Neural cell (in vitro differentiated cells): ENCODE data around the gene NUDT10. TPM values are rescaled to one million over a fixed set of nuclear protein-coding genes. Genes with fewer than 3 reads are reported as not detected.

ENCODE experiments used
- H2AFZ ChIP-seq: fragments of 200-600, 300-800 bp; sonication (generic), shearing (Covaris generic); 2 replicates; pipeline ENCODE4 v1.6.0; 2014; ENCODE audit warnings: low read depth, mild to moderate bottlenecking, antibody characterized with exemption, low read length, moderate library complexity
- H3F3A ChIP-seq: fragments of 200-600 bp; shearing (Covaris generic); 2 replicates; pipeline ENCODE4 v1.6.1; 2016; ENCODE audit warnings: mild to moderate bottlenecking, moderate library complexity, mixed read lengths, antibody characterized with exemption, low read length; ENCODE audit not compliant: insufficient read depth, poor library complexity, severe bottlenecking
- H3K27ac ChIP-seq: fragments of 200-600, 300-800 bp; sonication (generic), shearing (Covaris generic); 2 replicates; pipeline ENCODE4 v1.5.1; 2014; ENCODE audit warnings: mild to moderate bottlenecking, low read length, moderate library complexity
- H3K27me3 ChIP-seq: fragments of 300-800, 200-600 bp; sonication (generic), shearing (Covaris generic); 2 replicates; pipeline ENCODE4 v1.6.0; 2014; ENCODE audit warnings: mild to moderate bottlenecking, low read depth, low read length, moderate library complexity; ENCODE audit not compliant: insufficient read depth
- H3K36me3 ChIP-seq: fragments of 300-800, 200-600 bp; sonication (generic), shearing (Covaris generic); 2 replicates; pipeline ENCODE4 v1.5.1; 2014; ENCODE audit warnings: mild to moderate bottlenecking, antibody characterized with exemption, low read length, moderate library complexity; ENCODE audit not compliant: insufficient read depth
- H3K4me2 ChIP-seq: fragments of 300-800, 200-600 bp; sonication (generic), shearing (Covaris generic); 2 replicates; pipeline ENCODE4 v1.6.0; 2014; ENCODE audit warnings: mild to moderate bottlenecking, low read length
- H3K4me3 ChIP-seq: fragments of 300-800, 200-600 bp; sonication (generic), shearing (Covaris generic); 2 replicates; pipeline ENCODE4 v1.5.1; 2014; ENCODE audit warnings: mild to moderate bottlenecking, low read length, moderate library complexity
- H3K79me2 ChIP-seq: fragments of 200-600 bp; shearing (Covaris generic); replicated peaks from 2 replicates; pipeline ENCODE4 v1.6.0; 2014; ENCODE audit warnings: mild to moderate bottlenecking, low read length, moderate library complexity; ENCODE audit not compliant: insufficient read depth
- H3K9ac ChIP-seq: fragments of 300-800, 200-600 bp; sonication (generic), shearing (Covaris generic); 2 replicates; pipeline ENCODE4 v1.6.1; 2016; ENCODE audit warnings: mild to moderate bottlenecking, low read length, mixed read lengths
- H3K9me2 ChIP-seq: fragments of 200-600 bp; shearing (Covaris generic); 2 replicates; pipeline ENCODE4 v1.6.1; 2016; ENCODE audit warnings: mild to moderate bottlenecking, low read length, mixed read lengths; ENCODE audit not compliant: insufficient read depth
- H3K9me3 ChIP-seq: fragments of 200-600, 300-800 bp; sonication (generic), shearing (Covaris generic); 2 replicates; pipeline ENCODE4 v1.6.1; 2016; ENCODE audit warnings: mild to moderate bottlenecking, mixed run types, low read length, moderate library complexity, mixed read lengths
- H4K20me1 ChIP-seq: fragments of 200-600 bp; shearing (Covaris generic); 2 replicates; pipeline ENCODE4 v1.6.1; 2016; ENCODE audit warnings: mild to moderate bottlenecking, mixed run types; ENCODE audit not compliant: insufficient read depth
- EP300 ChIP-seq: fragments of 450-650 bp; conservative IDR thresholded peaks from 2 replicates; pipeline ENCODE4 v1.6.1; 2014; ENCODE audit warnings: antibody characterized with exemption, mild to moderate bottlenecking, moderate library complexity; ENCODE audit not compliant: poor library complexity, severe bottlenecking
- EZH2 ChIP-seq: fragments of 200-600, 300-800 bp; shearing (Covaris generic), sonication (generic); IDR thresholded peaks from 2 replicates; pipeline ENCODE4 v1.6.1; 2014; ENCODE audit warnings: antibody characterized with exemption, low read length, borderline replicate concordance, mild to moderate bottlenecking; ENCODE audit not compliant: insufficient read depth, poor library complexity, severe bottlenecking
- MXI1 ChIP-seq: fragments of 450-650 bp; conservative IDR thresholded peaks from 2 replicates; pipeline ENCODE4 v1.6.1; 2014; ENCODE audit warnings: antibody characterized with exemption, mild to moderate bottlenecking; ENCODE audit not compliant: poor library complexity, severe bottlenecking
- POLR2AphosphoS5 ChIP-seq: IDR thresholded peaks from 2 replicates; pipeline ENCODE4 v1.6.1; 2012
- RAD21 ChIP-seq: fragments of 450-650 bp; conservative IDR thresholded peaks from 2 replicates; pipeline ENCODE4 v1.6.1; 2014; ENCODE audit warnings: antibody characterized with exemption, mild to moderate bottlenecking, moderate library complexity
- SMC3 ChIP-seq: fragments of 450-650 bp; conservative IDR thresholded peaks from 2 replicates; pipeline ENCODE4 v1.6.1; 2014; ENCODE audit warnings: antibody characterized with exemption, mild to moderate bottlenecking, moderate library complexity; ENCODE audit not compliant: poor library complexity
- TAF1 ChIP-seq: IDR thresholded peaks from 2 replicates; pipeline ENCODE4 v1.6.1; 2012; ENCODE audit warnings: low read depth
- polyA plus RNA-seq: library from polyadenylated mRNA; depleted of rRNA; stranded (reverse); fragments of >200 nt; gene quantifications from 2 replicates; pipeline ENCODE4 v1.2.3, GENCODE V29; 2014
- TF ChIP-seq, protein P1 (sequence below): IDR thresholded peaks from 2 replicates; pipeline ENCODE4 v1.6.1; 2012; ENCODE audit warnings: borderline replicate concordance
- TF ChIP-seq, protein P2 (sequence below): fragments of 450-650 bp; IDR thresholded peaks from 2 replicates; pipeline ENCODE4 v1.5.1; 2014; ENCODE audit warnings: antibody characterized with exemption, mild to moderate bottlenecking, moderate library complexity; ENCODE audit not compliant: poor library complexity, severe bottlenecking

Gene NUDT10
- polyA plus RNA-seq, 1 donor from 2014 or later = 74.8 TPM

DNA sequence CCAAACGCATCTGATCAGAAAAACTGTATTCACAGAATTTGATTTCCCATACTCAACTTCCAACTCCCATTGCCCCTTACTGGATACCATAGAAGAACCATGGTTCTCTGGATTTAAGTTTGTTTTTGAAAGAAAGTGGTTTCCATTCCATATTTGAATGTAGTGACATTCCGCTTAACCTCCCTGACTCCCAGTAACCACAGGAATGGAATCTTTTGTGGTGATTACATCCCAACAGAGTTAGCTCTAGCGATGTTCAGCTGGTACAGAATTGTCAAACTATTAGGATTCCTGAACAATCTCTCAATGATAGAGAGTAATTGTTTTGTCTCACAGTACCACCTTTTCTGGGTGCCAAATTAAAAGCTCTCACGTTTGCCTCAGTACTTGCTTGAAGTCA lies 1.7 kb downstream of the NUDT10 start:
- TF ChIP-seq SMC3 (no peak), EZH2 (no peak), POLR2AphosphoS5 (no peak)
- Histone ChIP-seq H3F3A (no peaks in the 10 kb centered on the region), H3K9me3 (no peaks in the 10 kb centered on the region), H3K27ac (no peak overlapping the region), H3K27me3 (no peaks in the 10 kb centered on the region), H2AFZ (no peak overlapping the region), H3K79me2 (peaks cover 20% of the 10 kb centered on the region), H3K36me3 (no peaks in the 10 kb centered on the region), H3K4me2 (peak overlapping the region; percentile 68), H3K4me3 (peak overlapping the region; percentile 68), H3K9ac (peak overlapping the region; percentile 20), H3K9me2 (no peaks in the 10 kb centered on the region), H4K20me1 (no peaks in the 10 kb centered on the region)

DNA sequence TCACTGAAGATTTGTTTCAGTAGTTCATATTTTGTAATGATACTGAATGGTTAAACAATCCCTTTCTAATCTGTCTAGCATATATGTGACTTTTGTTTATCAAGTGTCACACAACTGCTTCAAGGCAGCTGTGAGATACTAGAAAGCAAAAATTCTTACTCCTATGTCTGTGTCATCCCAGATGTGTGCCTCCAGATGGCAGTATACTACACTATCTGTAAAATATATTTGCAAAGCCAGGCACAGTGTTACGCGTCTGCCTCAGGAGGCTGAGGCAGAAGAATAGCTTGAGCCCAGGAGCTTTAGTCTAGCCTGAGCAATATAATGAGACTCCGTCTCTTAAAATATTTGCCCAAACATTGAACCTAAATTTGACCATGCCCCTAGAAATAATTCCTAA lies 4.0 kb downstream of the NUDT10 start:
- Histone ChIP-seq H2AFZ (no peak overlapping the region), H3K27me3 (no peaks in the 10 kb centered on the region), H3K9me2 (no peaks in the 10 kb centered on the region), H4K20me1 (no peaks in the 10 kb centered on the region), H3K4me2 (peak overlapping the region; percentile 39), H3K79me2 (peaks cover 20% of the 10 kb centered on the region), H3K27ac (no peak overlapping the region), H3K36me3 (no peaks in the 10 kb centered on the region), H3K9me3 (no peaks in the 10 kb centered on the region), H3K9ac (no peak overlapping the region), H3F3A (no peaks in the 10 kb centered on the region), H3K4me3 (peak overlapping the region; percentile 68)
- TF ChIP-seq POLR2AphosphoS5 (no peak), EP300 (no peak), MXI1 (no peak), TAF1 (no peak), SMC3 (peak; percentile 66), RAD21 (peak; percentile 68), EZH2 (no peak)
- TF ChIP-seq, protein P1, sequence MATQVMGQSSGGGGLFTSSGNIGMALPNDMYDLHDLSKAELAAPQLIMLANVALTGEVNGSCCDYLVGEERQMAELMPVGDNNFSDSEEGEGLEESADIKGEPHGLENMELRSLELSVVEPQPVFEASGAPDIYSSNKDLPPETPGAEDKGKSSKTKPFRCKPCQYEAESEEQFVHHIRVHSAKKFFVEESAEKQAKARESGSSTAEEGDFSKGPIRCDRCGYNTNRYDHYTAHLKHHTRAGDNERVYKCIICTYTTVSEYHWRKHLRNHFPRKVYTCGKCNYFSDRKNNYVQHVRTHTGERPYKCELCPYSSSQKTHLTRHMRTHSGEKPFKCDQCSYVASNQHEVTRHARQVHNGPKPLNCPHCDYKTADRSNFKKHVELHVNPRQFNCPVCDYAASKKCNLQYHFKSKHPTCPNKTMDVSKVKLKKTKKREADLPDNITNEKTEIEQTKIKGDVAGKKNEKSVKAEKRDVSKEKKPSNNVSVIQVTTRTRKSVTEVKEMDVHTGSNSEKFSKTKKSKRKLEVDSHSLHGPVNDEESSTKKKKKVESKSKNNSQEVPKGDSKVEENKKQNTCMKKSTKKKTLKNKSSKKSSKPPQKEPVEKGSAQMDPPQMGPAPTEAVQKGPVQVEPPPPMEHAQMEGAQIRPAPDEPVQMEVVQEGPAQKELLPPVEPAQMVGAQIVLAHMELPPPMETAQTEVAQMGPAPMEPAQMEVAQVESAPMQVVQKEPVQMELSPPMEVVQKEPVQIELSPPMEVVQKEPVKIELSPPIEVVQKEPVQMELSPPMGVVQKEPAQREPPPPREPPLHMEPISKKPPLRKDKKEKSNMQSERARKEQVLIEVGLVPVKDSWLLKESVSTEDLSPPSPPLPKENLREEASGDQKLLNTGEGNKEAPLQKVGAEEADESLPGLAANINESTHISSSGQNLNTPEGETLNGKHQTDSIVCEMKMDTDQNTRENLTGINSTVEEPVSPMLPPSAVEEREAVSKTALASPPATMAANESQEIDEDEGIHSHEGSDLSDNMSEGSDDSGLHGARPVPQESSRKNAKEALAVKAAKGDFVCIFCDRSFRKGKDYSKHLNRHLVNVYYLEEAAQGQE = no peak
- TF ChIP-seq, protein P2, sequence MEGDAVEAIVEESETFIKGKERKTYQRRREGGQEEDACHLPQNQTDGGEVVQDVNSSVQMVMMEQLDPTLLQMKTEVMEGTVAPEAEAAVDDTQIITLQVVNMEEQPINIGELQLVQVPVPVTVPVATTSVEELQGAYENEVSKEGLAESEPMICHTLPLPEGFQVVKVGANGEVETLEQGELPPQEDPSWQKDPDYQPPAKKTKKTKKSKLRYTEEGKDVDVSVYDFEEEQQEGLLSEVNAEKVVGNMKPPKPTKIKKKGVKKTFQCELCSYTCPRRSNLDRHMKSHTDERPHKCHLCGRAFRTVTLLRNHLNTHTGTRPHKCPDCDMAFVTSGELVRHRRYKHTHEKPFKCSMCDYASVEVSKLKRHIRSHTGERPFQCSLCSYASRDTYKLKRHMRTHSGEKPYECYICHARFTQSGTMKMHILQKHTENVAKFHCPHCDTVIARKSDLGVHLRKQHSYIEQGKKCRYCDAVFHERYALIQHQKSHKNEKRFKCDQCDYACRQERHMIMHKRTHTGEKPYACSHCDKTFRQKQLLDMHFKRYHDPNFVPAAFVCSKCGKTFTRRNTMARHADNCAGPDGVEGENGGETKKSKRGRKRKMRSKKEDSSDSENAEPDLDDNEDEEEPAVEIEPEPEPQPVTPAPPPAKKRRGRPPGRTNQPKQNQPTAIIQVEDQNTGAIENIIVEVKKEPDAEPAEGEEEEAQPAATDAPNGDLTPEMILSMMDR = peak; percentile 73

DNA sequence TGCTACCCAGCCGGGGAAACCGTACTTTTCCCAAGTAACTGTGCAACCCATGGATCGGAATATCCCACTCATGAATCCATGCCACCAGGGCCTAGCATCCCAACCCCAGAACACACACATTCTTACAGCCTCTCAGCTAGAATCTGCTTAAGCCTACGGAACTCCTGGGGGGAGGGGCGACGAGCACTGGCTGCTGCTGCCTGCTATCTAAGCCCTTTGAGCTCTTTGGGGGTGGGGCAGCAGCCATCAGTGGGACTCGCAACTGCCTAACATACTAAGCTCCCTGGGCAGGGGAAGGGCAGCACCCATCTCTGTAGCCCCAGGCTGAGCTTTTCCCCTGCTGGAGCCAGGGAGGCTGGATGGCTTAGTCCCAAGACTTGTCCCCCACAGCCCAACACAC lies 28.6 kb downstream of the NUDT10 start:
- Histone ChIP-seq H3K27ac (no peak overlapping the region), H3K4me2 (no peak overlapping the region), H3K4me3 (no peak overlapping the region), H3K27me3 (no peaks in the 10 kb centered on the region), H3K36me3 (no peaks in the 10 kb centered on the region), H2AFZ (no peak overlapping the region), H3K79me2 (no peaks in the 10 kb centered on the region), H4K20me1 (no peaks in the 10 kb centered on the region), H3K9me2 (no peaks in the 10 kb centered on the region), H3K9me3 (no peaks in the 10 kb centered on the region), H3F3A (no peaks in the 10 kb centered on the region), H3K9ac (no peak overlapping the region)
- TF ChIP-seq SMC3 (no peak), MXI1 (no peak), RAD21 (no peak), EZH2 (no peak), POLR2AphosphoS5 (no peak)
- TF ChIP-seq, protein P1 = no peak
- TF ChIP-seq, protein P2 = no peak
